ENCODE measurements around the gene GYS1.
"Not testable (repeated sequence)": the region's sequence is repeated elsewhere in the genome, so short reads cannot be mapped to it uniquely, and the experiment has no call there.

Gene GYS1

DNA sequence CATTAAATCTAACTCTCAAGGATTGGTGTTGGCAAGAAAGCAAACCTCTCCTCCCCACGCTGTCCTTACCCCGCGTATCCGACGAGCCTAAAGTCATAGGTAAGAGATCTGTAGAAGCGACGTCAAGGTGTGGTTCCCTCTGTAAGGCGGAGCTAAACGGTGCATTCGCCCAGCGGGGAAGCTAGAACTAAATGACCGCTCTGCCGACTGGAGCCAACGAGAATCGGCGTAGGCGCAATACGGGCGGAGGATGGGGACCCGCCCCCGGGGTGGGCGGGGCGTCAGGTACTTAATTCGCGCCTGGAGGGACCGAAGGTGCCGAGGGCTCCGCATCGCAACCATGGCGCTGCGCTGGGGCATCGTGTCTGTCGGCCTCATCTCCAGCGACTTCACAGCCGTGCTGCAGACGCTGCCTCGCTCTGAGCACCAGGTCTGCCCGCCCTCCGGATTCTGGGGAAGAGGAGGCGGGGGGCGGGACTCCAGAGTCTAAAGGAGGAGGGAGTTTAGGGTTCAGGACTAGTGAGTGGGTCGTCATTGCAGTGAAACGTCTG, 59.7 kb downstream of the GYS1 start, which contains the start of gene DHDH:
TSS of gene DHDH (plus strand) at position 318 of the 551 bp plus-strand sequence. CDS start at position 341, 23 bp downstream.
- peak; percentile 84 for DNase-seq

DNA sequence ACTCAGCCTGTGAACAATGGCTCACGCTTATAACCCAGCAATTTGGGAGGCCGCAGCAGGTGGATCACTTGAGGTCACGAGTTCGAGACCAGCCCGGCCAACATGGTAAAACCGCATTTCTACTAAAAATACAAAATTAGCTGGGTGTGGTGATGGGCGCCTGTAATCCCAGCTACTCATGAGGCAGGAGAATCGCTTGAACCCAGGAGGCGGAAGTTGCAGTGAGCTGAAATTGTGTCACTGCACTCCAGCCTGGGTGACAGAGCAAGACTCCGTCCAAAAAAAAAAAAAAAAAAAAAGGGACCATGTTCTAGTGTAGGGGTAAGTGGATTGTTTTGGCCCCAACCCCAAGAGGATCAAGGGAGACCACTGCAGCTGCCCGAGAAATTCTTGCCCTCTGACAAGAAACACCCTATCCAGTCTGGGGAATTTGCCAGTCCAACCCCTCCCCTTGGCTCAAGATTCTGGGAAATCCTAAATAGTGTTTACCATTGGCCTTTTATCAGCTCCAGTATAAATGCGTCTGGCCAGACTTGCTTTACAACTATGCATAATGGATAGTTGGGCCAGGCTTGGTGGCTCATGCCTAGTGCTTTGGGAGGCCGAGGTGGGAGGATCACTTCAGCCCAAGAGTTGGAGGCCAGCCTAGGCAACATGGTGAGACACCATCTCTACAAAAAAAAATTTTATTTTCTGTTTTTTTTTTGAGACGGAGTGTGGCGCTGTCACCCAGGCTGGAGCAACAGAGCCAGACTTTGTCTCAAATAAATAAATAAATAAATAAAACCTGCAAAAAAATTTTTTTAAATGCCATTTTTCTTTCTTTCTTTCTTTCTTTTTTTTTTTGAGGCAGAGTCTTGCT, 64.7 kb downstream of the GYS1 start:
- no peak for DNase-seq

DNA sequence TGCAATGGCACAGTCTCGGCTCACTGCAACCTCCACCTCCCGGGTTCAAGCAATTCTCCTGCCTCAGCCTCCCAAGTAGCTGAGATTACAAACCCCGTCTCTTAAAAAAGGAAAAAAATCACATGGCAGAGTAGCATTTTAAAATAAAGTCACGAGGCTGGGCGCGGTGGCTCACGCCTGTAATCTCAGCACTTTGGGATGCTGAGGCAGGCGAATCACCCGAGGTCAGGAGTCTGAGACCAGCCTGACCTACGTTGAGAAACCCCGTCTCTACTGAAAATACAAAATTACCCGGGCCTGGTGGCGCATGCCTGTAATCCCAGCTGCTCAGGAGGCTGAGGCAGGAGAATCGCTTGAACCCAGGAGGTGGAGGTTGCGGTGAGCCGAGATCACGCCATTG, 65.4 kb downstream of the GYS1 start:
- DNase-seq, result not testable (repeated sequence)

DNA sequence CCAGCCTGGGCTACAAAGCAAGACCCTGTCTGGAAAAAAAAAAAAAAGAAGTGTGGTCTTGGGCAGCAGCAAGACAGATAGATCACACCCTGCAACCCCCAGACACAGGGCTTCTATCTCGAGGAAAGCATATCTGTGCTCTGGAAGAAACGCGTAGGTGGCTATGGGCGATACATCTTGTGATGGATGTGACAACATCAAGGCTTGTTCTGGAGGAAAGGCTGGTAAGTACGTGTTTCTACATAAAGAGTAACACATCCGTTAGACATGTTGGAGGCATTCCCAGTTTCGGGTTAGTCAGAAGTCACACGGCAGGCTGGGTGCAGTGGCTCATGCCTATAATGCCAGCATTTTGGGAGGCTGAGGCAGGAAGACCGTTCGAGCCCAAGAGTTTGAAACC, 66.2 kb downstream of the GYS1 start:
- DNase-seq, result no peak

DNA sequence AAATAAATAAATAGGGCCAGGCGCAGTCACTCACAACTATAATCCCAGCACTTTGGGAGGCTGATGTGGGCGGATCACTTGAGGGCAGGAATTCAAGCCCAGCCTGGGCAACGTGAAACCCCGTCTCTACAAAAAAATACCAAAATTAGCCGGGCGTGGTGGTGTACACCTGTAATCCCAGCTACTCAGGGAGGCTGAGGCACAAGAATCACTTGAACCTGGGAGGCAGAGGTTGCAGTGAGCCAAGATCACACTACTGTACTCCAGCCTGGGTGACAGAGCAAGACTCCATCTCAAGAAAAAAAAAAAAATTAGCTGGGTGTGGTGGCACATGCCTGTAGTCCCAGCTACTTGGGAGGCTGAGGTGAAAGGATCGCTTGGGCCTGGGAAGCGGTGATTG, 67.2 kb downstream of the GYS1 start:
- not testable (repeated sequence) for DNase-seq

DNA sequence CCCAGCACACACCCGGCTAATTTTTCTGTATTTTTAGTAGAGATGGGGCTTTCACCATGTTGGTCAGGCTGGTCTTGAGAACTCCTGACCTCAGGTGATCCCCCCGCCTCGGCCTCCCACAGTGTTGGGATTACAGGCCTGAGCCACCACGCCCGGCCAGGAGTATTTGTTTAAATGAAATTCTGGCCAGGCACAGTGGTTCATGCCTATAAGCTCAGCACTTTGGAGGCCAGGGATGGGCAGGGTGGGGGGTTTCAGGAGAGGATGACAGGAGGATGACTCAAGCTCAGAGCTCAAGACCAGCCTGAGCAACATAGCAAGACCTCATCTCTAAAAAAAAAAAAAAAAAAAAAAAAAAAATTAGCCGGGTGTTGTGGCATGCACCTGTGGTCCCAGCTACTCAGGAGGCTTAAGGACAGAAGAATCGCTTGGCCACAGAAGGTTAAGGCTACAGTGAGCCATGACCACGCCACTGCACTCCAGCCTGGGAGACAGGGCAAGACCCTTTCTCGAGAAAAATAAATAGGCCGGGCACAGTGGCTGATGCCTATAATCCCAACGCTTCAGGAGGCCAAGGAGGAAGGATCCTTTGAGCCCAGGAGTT, 67.8 kb downstream of the GYS1 start:
- no peak for DNase-seq

DNA sequence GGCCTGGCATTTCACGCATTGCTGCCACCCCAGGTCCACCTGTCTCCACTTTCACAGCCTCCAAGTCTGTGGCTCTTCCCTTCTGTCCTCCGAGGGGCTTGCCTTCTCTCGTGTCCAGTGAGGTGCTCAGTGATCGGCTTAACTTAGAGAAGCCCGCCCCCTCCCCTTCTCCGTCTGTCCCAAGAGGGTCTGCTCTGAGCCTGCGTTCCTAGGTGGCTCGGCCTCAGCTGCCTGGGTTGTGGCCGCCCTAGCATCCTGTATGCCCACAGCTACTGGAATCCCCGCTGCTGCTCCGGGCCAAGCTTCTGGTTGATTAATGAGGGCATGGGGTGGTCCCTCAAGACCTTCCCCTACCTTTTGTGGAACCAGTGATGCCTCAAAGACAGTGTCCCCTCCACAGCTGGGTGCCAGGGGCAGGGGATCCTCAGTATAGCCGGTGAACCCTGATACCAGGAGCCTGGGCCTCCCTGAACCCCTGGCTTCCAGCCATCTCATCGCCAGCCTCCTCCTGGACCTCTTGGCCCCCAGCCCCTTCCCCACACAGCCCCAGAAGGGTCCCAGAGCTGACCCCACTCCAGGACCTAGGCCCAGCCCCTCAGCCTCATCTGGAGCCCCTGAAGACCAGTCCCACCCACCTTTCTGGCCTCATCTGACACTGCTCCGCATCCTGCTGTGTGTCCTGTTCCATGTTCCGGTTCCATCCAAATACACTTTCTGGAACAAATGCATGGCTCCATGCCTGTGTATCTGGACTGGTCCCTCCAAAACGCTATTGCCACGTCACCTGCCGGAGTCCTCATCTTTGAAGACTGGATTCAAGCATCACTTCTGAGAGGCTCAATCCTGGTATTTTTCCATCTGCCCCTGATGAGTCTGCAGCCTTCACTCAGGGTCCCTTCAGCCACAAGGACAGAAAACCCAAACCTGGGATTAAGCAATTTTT, 70.3 kb downstream of the GYS1 start:
- no peak for DNase-seq

DNA sequence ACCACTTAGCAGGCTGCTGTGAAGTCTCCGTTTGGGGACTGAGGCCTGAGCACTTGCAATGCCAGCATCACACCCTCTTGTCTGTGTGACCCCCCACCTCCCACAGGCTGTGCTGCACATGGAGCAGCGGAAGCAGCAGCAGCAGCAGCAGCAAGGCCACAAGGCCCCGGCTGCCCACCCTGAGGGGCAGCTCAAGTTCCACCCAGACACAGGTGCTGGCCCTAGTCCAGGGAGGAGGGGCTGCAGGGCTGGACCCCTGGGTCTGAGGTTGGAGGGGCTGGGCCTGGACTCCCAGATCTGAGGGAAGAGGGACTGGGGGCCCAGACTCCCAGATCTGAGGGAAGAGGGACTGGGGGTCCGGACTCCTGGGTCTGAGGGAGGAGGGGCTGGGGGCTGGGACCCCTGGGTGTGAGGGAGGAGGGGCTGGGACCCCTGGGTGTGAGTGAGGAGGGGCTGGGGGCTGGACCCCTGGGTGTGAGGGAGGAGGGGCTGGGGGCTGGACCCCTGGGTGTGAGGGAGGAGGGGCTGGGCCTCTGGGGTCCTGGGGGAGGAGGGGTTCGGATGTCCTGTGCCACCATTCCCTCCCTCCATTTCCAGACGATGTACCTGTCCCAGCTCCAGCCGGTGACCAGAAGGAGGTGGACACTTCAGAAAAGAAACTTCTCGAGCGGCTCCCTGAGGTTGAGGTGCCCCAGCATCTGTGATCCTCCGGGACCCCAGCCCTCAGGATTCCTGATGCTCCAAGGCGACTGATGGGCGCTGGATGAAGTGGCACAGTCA, 71.2 kb downstream of the GYS1 start:
- DNase-seq, result no peak

DNA sequence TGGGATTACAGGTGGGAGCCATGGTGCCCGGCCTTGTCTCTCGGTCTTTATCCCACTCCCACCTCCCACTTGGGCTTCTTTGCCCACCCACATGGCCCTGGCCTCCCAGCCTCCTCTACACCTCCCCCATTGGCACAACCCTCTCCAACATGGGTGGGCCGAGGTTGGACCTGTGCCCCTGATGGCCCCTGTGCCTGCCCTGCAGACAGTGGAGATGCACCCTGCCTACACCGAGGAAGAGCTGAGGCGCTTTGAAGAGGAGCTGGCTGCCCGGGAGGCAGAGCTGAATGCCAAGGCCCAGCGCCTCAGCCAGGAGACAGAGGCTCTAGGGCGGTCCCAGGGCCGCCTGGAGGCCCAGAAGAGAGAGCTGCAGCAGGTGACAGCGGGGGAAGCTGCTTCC, 72.2 kb downstream of the GYS1 start:
- no peak for DNase-seq

DNA sequence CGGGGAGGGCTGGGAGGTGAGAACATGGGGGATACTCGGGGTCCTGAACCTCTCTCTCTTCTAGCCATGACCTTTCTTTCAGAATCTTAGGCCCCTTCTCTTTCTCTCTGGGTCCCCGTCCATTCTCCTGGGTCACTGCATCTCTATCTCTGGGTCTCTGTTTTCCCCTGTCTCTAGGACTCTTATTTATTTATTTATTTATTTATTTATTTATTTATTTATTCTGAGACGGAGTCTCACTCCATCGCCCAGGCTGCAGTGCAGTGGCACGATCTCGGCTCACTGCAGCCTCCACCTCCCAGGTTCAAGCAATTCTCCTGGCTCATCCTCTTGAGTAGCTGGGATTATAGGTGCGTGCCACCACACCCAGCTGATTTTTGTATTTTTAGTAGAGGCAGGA, 73.8 kb downstream of the GYS1 start:
- DNase-seq, result not testable (repeated sequence)

DNA sequence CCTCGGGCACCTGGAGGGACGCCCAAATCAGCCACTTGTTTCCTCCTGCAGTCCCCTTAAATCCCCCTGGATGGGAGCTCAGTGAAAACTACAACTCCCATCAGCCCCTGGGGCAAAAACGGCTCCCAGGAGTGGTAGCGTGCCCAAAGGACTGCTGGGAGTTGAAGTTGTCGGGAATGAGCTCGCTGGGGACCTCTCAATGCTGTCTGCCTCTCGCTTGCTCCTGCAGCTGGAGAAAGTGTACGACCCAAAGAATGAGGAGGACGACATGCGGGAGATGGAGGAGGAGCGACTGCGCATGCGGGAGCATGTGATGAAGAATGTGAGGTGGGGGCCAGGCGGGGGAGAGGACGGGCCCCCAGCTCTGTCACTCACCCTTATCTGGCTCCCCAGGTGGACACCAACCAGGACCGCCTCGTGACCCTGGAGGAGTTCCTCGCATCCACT, 74.3 kb downstream of the GYS1 start:
- no peak for DNase-seq

All from effector CD8-positive, alpha-beta T cell (primary cell).